Liver (tissue), 9 donors: ENCODE results near the gene KCNN3. TPM values are rescaled to one million over a fixed set of nuclear protein-coding genes. Genes with fewer than 3 reads are reported as not detected.

Experiments used
- DNase-seq: peaks from one replicate; pipeline ENCODE4 v3.0.0-alpha.2; 2017; ENCODE audit warnings: low spot score
- H3K27ac ChIP-seq, 2 donors: one replicate each; pipeline ENCODE4 v1.7.0; 2013; ENCODE audit warnings: inconsistent platforms in 2 of 2, low read length in 2 of 2, control low read depth in 1 of 2, low read depth in 1 of 2, mild to moderate bottlenecking in 1 of 2
- H3K27me3 ChIP-seq, 4 donors: one replicate each; pipeline versions ENCODE4 v1.6.1 to v1.7.0; 2013; ENCODE audit warnings: low read length in 3 of 4, inconsistent platforms in 1 of 4, mild to moderate bottlenecking in 1 of 4, moderate library complexity in 1 of 4; ENCODE audit not compliant: control insufficient read depth in 4 of 4, insufficient read depth in 4 of 4
- H3K36me3 ChIP-seq, 4 donors: one replicate each; pipeline versions ENCODE4 v1.6.1 to v1.7.0; 2013; ENCODE audit warnings: low read length in 3 of 4, mild to moderate bottlenecking in 3 of 4, low read depth in 1 of 4, moderate library complexity in 1 of 4; ENCODE audit not compliant: control insufficient read depth in 4 of 4, insufficient read depth in 3 of 4
- H3K4me1 ChIP-seq, 4 donors: one replicate each; pipeline versions ENCODE4 v1.6.1 to v1.7.0; 2013; ENCODE audit warnings: low read length in 3 of 4, mild to moderate bottlenecking in 3 of 4, moderate library complexity in 1 of 4; ENCODE audit not compliant: control insufficient read depth in 4 of 4, insufficient read depth in 4 of 4
- H3K4me3 ChIP-seq, 3 donors: one replicate each; pipeline versions ENCODE4 v1.6.1 to v1.7.0; 2013; ENCODE audit warnings: low read length in 3 of 3, control low read depth in 1 of 3, low read depth in 1 of 3, mild to moderate bottlenecking in 1 of 3
- H3K9ac ChIP-seq, 2 donors: one replicate each; pipeline ENCODE4 v1.7.0; 2013; ENCODE audit warnings: low read length in 2 of 2, mild to moderate bottlenecking in 2 of 2, moderate library complexity in 2 of 2, control low read depth in 1 of 2, low read depth in 1 of 2
- H3K9me3 ChIP-seq, 4 donors: one replicate each; pipeline versions ENCODE4 v1.6.1 to v1.7.0; 2013; ENCODE audit warnings: low read length in 3 of 4; ENCODE audit not compliant: control insufficient read depth in 4 of 4
- ATF3 ChIP-seq: IDR thresholded peaks from 2 replicates; pipeline ENCODE4 v1.6.1; 2016; ENCODE audit warnings: antibody characterized with exemption
- EGR1 ChIP-seq, 2 donors: IDR thresholded peaks; 2 replicates each; pipeline ENCODE4 v1.6.1; 2016 to 2018; ENCODE audit warnings: antibody characterized with exemption in 2 of 2, low read depth in 2 of 2
- FOXA1 ChIP-seq: IDR thresholded peaks from 2 replicates; pipeline ENCODE4 v1.6.1; 2016; ENCODE audit warnings: antibody characterized with exemption
- FOXA2 ChIP-seq: IDR thresholded peaks from 2 replicates; pipeline ENCODE4 v1.6.1; 2016; ENCODE audit warnings: antibody characterized with exemption
- GABPA ChIP-seq, 2 donors: IDR thresholded peaks in 1 of 2; conservative IDR thresholded peaks in 1 of 2; 2 replicates each; pipeline ENCODE4 v1.6.1; 2016; ENCODE audit warnings: antibody characterized with exemption in 2 of 2, mild to moderate bottlenecking in 1 of 2, moderate library complexity in 1 of 2
- HNF4G ChIP-seq: IDR thresholded peaks from 2 replicates; pipeline ENCODE4 v1.6.1; 2016; ENCODE audit warnings: antibody characterized with exemption
- JUND ChIP-seq, 2 donors: IDR thresholded peaks; 2 replicates each; pipeline ENCODE4 v1.6.1; 2016; ENCODE audit warnings: antibody characterized with exemption in 2 of 2
- MAX ChIP-seq: IDR thresholded peaks from 2 replicates; pipeline ENCODE4 v1.6.1; 2016; ENCODE audit warnings: antibody characterized with exemption
- NR2F2 ChIP-seq: IDR thresholded peaks from 2 replicates; pipeline ENCODE4 v1.6.1; 2016; ENCODE audit warnings: antibody characterized with exemption
- REST ChIP-seq: IDR thresholded peaks from 2 replicates; pipeline ENCODE4 v1.6.1; 2016; ENCODE audit warnings: antibody characterized with exemption, mild to moderate bottlenecking
- RXRA ChIP-seq, 2 donors: IDR thresholded peaks; 2 replicates each; pipeline ENCODE4 v1.6.1; 2017 to 2018; ENCODE audit warnings: antibody characterized with exemption in 2 of 2, mild to moderate bottlenecking in 1 of 2
- SP1 ChIP-seq: IDR thresholded peaks from 2 replicates; pipeline ENCODE4 v1.6.1; 2018; ENCODE audit warnings: antibody characterized with exemption, mild to moderate bottlenecking
- TAF1 ChIP-seq: conservative IDR thresholded peaks from 2 replicates; pipeline ENCODE4 v1.6.1; 2016; ENCODE audit warnings: antibody characterized with exemption, mild to moderate bottlenecking
- YY1 ChIP-seq: IDR thresholded peaks from 2 replicates; pipeline ENCODE4 v1.6.1; 2016; ENCODE audit warnings: antibody characterized with exemption, mild to moderate bottlenecking
- ZBTB33 ChIP-seq: IDR thresholded peaks from 2 replicates; pipeline ENCODE4 v1.6.1; 2016; ENCODE audit warnings: antibody characterized with exemption
- WGBS: extraction: QIAGEN DNeasy Blood & Tissue Kit; methylation state at CpG from one replicate; pipeline ENCODE4 v1.1.7; 2013; 5-methylcytosine and 5-hydroxymethylcytosine counted together
- polyA plus RNA-seq, 2 donors: library from polyadenylated mRNA; stranded (reverse) in 1 of 2; unstranded in 1 of 2; fragments of 200-250 nt in 1 of 2; fragments of >200 nt in 1 of 2; fragmentation: Nextera tagmentation in 1 of 2; extraction: Ambion mirVana in 1 of 2; gene quantifications; one replicate each; pipeline versions ENCODE4 v1.2.1 to v1.2.3, GENCODE V29; 2013 to 2015
- total RNA-seq, 2 donors: library from RNA; depleted of rRNA; stranded (reverse); fragments of >200 nt; gene quantifications; one replicate each; pipeline ENCODE4 v1.2.3, GENCODE V29; 2014
- donor health status: healthy.
- donor health status: healthy.
- donor health status: healthy.
- donor health status: healthy.
- donor health status: healthy.

Gene KCNN3
- total and polyA plus RNA-seq, 4 donors, result 0.09 to 0.68 (median 0.15) TPM

GRCh38 chr1:154716614-154717527 is 153.2 kb downstream of the KCNN3 start:
- H3K4me3 ChIP-seq, result no peak overlapping the region
- no peak for TF ChIP-seq RXRA (IDR thresholded peaks at IDR 0.05)
- no peak for TF ChIP-seq EGR1 (IDR thresholded peaks at IDR 0.05; ENCODE audit: low read depth in 2 of 2)
- TF ChIP-seq JUND (IDR thresholded peaks at IDR 0.05), result no peak
- no peak for TF ChIP-seq HNF4G
- no peak for TF ChIP-seq ATF3
- no peak for TF ChIP-seq GABPA (IDR thresholded peaks at IDR 0.05 in 1 of 2, conservative IDR thresholded peaks at IDR 0.05 in 1 of 2)
- no peak for TF ChIP-seq ZBTB33
- no peak for TF ChIP-seq NR2F2
- no peak for TF ChIP-seq TAF1
- TF ChIP-seq YY1, result no peak
- no peak for TF ChIP-seq MAX
- no peak for TF ChIP-seq FOXA2
- TF ChIP-seq FOXA1, result no peak
- TF ChIP-seq REST, result no peak
- H3K9ac ChIP-seq, result no peak overlapping the region
- DNase-seq, result no peak
- no peak overlapping the region for H3K27ac ChIP-seq
- WGBS, result 75% methylated on average over 6 of the region's 6 CpGs
- no peaks in the 10 kb centered on the region for H3K4me1 ChIP-seq
- H3K27me3 ChIP-seq, result no peaks in the 10 kb centered on the region
- no peaks in the 10 kb centered on the region for H3K9me3 ChIP-seq
- no peaks in the 10 kb centered on the region for H3K36me3 ChIP-seq

GRCh38 chr1:154716011-154716410 is 154.1 kb downstream of the KCNN3 start:
- H3K9me3 ChIP-seq, result no peaks in the 10 kb centered on the region
- 70% methylated on average over 2 of the region's 2 CpGs for WGBS
- H3K27ac ChIP-seq, result no peak overlapping the region
- H3K4me1 ChIP-seq, result no peaks in the 10 kb centered on the region
- H3K36me3 ChIP-seq, result no peaks in the 10 kb centered on the region
- no peak overlapping the region for H3K4me3 ChIP-seq
- no peak overlapping the region for H3K9ac ChIP-seq
- no peaks in the 10 kb centered on the region for H3K27me3 ChIP-seq
- DNase-seq, result no peak
- TF ChIP-seq YY1, result no peak
- no peak for TF ChIP-seq RXRA (IDR thresholded peaks at IDR 0.05)
- TF ChIP-seq NR2F2, result no peak
- TF ChIP-seq SP1, result no peak
- no peak for TF ChIP-seq ATF3
- no peak for TF ChIP-seq FOXA1
- no peak for TF ChIP-seq MAX
- TF ChIP-seq REST, result no peak
- TF ChIP-seq GABPA (IDR thresholded peaks at IDR 0.05 in 1 of 2, conservative IDR thresholded peaks at IDR 0.05 in 1 of 2), result no peak
- no peak for TF ChIP-seq FOXA2
- no peak for TF ChIP-seq JUND (IDR thresholded peaks at IDR 0.05)
- TF ChIP-seq EGR1 (IDR thresholded peaks at IDR 0.05; ENCODE audit: low read depth in 2 of 2), result no peak
